ENCODE results near the gene CCDC78.

- TF ChIP-seq NFRKB (IDR thresholded peaks at IDR 0.05) (no peak), SP1 (IDR thresholded peaks at IDR 0.05) (no peak), FOXK2 (IDR thresholded peaks at IDR 0.05) (no peak), FOXM1 (IDR thresholded peaks at IDR 0.05; ENCODE audit: borderline replicate concordance) (no peak), BHLHE40 (IDR thresholded peaks at IDR 0.05; ENCODE audit: borderline replicate concordance) (no peak)
These were observed 6.3 kb downstream of the CCDC78 start for GRCh38 chr16:719815-720446.

Measured in HEK293T (cell line).